HG03039 (cell line): ENCODE data around the gene NUP62CL.
A peak's percentile ranks its signal among the peaks of the same experiment; 100 is the strongest.

Source experiments
- ATAC-seq: cut with Tn5 transposase; IDR thresholded peaks from one replicate; pipeline ENCODE4 v1.9.1; 2021; ENCODE audit warnings: mild to moderate bottlenecking, moderate library complexity; ENCODE audit not compliant: unreplicated experiment

Gene NUP62CL

GRCh38 chrX:107154787-107155620 is 51.2 kb downstream of the NUP62CL start:
- no peak for ATAC-seq

GRCh38 chrX:107153005-107153404 is 53.2 kb downstream of the NUP62CL start:
- ATAC-seq, result no peak

- ATAC-seq, result no peak
Observed at GRCh38 chrX:107146670-107147069, 59.6 kb downstream of the NUP62CL start.

- no peak for ATAC-seq
Observed at GRCh38 chrX:107135965-107136307, 70.3 kb downstream of the NUP62CL start.

- ATAC-seq, result no peak
Observed at GRCh38 chrX:107135049-107135964, 70.9 kb downstream of the NUP62CL start.

GRCh38 chrX:107123750-107124149 is 82.5 kb downstream of the NUP62CL start:
- ATAC-seq, result no peak

- ATAC-seq, result no peak
Observed at GRCh38 chrX:107119283-107119682, 87.0 kb downstream of the NUP62CL start.

GRCh38 chrX:107118322-107119147 is 87.7 kb downstream of the NUP62CL start, which contains the start of gene RBM41:
Gene RBM41, minus strand, starts transcription at chrX:107118822. Its CDS starts 49 bp downstream, at chrX:107118773.
- ATAC-seq, result peak; percentile 100

GRCh38 chrX:107117993-107118321 is 88.3 kb downstream of the NUP62CL start:
- ATAC-seq, result no peak

GRCh38 chrX:107107459-107107858 is 98.8 kb downstream of the NUP62CL start:
- ATAC-seq, result no peak

GRCh38 chrX:107102980-107103379 is 103.3 kb downstream of the NUP62CL start:
- no peak for ATAC-seq

GRCh38 chrX:107076158-107076557 is 130.1 kb downstream of the NUP62CL start:
- ATAC-seq, result no peak
